ENCODE results near the gene LDLRAD4.

GRCh38 chr18:13393338-13393737 is 174.8 kb downstream of the LDLRAD4 start:
- TF ChIP-seq, protein P1, sequence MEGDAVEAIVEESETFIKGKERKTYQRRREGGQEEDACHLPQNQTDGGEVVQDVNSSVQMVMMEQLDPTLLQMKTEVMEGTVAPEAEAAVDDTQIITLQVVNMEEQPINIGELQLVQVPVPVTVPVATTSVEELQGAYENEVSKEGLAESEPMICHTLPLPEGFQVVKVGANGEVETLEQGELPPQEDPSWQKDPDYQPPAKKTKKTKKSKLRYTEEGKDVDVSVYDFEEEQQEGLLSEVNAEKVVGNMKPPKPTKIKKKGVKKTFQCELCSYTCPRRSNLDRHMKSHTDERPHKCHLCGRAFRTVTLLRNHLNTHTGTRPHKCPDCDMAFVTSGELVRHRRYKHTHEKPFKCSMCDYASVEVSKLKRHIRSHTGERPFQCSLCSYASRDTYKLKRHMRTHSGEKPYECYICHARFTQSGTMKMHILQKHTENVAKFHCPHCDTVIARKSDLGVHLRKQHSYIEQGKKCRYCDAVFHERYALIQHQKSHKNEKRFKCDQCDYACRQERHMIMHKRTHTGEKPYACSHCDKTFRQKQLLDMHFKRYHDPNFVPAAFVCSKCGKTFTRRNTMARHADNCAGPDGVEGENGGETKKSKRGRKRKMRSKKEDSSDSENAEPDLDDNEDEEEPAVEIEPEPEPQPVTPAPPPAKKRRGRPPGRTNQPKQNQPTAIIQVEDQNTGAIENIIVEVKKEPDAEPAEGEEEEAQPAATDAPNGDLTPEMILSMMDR (IDR thresholded peaks at IDR 0.05; ENCODE audit: insufficient read depth, low read length), result no peak
- TF ChIP-seq GABPA (IDR thresholded peaks at IDR 0.05; ENCODE audit: low read depth), result no peak
- no peak for TF ChIP-seq POLR2AphosphoS5 (IDR thresholded peaks at IDR 0.05; ENCODE audit: low read depth)
- TF ChIP-seq REST (IDR thresholded peaks at IDR 0.05; ENCODE audit: insufficient replicate concordance, low read depth), result no peak
- no peak for TF ChIP-seq SPI1 (IDR thresholded peaks at IDR 0.05; ENCODE audit: borderline replicate concordance, low read depth)

All from HL-60 (cell line).